ENCODE results near the gene SBNO1.
"Not testable (repeated sequence)": the region's sequence is repeated elsewhere in the genome, so short reads cannot be mapped to it uniquely, and the experiment has no call there.

The SBNO1 gene

DNA sequence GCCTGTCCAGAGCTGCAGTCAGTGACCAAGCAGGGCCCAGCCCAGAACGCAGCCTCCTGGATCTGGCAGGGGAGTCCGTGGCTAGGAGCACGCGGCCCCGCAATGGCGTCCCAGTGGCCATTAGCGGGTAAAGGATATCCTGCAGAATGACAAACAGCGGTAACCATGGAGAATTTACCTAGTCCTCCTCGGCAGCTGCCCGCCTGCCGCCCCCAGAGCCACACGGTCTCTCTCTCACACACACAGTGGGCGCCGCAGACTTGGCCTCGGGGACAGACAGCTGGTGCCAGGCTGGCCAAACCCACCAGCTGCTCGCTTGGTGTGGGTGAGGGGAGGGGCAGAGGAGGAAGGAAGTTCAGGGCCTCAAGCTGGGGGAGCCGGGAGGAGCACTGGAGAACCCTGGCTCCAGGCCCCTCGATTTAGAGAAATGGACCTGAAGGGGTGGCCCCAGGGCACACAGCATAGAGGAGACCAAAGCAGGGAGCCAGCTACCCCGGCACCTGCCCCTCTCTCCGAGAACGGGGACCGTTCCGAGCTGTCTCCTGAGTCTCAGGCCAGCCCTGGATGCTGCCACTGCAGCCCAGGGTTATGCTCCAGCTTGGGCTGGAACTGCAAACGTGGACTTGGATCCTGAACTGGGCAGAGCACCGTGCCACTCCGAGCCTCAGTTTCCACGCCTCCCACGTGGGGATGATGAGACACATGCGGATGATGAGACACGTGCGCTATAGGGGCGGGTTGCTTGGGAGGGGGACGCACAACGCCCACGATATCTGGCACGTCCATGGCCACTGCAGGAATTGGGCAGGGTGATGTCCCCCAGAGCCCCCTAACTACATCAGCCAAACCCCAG, 96.4 kb downstream of the SBNO1 start:
- DNase-seq, result no peak

DNA sequence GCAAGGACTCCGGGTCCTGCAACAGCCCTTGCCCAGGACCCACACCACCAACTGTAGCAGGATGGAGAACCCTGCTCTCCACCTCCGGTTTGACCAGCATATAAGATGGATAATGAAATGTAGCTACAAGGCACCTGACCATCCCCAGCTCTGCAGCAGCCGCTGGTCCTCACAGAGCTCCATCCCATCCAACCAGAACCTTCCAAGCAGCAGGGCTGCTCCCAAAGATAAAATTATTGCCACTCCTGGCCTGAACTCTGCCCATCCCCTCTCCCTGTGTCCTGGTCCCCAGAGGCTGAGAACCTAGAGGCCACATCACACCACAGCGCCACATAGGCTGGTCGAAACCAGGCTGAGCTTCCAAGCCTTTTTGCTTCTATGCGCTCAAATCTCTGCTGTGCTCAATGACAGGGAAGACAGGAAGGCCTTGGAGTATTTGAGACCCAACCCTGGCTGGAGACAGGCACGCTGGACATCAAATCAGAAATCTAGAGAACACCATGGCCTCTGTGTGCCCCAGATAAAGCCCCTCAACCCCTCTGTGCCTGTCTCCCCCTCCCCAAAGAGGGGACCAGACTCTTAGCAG, 97.2 kb downstream of the SBNO1 start:
- no peak for DNase-seq

DNA sequence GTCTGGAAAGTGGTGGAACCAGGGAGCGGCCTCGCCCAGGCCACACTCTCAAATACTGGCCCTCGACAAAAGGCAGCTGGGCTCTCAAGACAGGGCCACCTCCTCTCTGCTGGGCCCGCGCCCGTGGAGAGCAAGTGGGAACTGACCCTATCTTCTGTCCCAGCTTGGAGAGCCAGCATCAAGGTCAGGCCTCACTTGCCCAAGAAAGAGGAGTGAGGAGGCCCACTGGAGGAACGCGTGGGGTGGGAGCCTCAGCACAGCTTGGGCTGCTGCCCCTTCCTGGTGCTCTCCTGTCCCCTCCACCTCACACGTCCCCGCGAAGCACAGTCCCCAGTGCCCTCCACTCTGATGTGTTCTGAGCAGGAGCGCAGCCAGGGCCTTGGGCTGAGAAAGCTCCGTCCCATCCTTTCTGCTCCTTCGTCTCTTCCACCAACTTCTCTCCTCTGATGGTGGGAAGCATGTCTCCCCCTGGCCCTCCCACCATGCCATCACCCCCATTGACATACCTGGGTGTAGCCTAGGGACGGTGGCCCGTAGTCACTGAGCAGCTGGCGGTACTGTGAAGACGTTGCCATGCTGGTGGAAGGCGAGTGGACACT, 97.9 kb downstream of the SBNO1 start:
- no peak for DNase-seq

DNA sequence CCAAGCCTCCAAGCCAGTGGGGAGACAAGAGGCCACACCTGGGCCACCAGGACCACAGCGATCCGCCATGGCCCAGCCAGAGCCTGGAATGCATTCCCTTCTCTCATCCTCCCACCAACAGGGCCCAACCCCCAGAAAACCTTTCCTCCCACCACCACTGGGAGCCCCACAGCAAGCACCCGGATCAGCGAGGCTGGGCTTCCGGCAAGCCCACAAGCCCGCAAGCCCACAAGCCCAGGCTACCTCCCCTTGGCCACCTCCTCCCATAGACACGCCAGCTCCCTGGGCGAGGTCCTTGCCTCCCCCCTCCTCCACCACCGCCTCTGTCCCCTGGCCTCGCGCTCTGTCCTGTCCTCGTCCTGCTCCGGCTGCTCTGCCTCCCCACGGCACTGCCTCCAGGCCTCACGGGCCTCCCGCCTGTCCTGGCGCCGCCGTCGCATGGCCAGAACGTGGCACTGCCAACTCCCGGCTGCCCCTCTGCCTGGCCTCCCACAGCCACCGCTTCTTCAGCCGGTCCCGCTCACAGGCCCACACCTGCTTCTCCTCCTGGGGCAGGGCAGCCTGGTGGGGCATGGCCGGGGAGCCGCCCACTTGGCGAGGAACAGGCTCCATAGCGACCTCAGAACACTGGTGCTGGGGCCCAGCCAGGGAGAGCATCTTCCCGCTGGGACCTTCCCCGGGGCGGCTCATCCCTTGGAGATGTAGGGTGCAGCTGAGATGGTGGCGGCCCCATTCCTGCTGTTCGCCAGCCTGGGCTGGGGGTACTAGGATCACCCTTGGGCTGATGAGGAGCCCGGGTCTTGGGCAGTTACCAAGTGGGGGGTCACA, 98.6 kb downstream of the SBNO1 start:
- no peak for DNase-seq

DNA sequence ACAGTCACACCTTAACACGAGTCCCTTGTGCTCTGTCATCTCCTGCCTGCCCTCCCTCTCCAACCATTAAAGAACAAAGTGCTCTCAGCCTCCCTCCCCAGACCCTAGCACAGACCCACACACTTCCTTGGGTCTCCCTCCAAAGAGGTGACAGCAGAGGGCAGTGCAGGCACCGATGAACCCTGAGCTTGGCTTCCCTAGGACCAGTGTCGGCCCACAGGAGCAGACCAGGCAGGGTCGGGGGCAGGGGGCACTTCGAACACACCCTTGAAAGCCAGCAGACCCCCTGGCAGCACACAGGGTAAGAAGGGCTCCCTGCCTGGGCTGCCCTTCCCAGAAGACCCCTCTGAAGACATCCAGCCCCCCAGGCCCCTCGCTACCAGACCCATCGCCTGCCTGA, 100.0 kb downstream of the SBNO1 start:
- DNase-seq, result no peak

DNA sequence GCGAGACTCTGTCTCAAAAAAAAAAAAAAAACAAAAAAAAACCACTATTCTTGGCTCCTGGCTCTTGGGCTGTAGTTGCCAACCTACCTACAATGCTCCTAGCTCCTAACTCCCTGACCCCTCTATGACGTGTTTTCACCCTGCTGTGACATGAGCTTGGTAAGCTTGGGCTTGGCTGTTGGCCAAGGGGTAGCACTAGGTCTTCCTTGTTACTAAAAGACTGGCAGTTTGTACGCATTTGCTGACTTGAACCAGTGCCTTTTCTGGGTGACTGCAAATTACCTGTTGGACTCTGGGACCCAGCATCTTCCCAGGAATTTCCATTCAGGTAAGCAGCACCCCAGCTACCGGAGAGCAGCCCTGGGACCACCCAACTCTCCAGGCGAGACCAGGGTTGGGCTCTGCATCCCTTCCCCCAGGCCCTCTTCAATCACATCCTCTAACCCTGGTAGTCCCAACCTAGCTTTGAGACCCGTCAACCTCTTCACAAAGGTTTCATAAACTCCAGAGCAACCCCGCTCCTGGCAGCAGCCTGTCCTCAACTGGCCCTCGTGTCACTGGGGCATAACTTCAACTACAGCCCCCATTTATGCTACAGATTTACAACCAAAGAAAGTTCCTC, 101.3 kb downstream of the SBNO1 start:
- DNase-seq, result no peak

DNA sequence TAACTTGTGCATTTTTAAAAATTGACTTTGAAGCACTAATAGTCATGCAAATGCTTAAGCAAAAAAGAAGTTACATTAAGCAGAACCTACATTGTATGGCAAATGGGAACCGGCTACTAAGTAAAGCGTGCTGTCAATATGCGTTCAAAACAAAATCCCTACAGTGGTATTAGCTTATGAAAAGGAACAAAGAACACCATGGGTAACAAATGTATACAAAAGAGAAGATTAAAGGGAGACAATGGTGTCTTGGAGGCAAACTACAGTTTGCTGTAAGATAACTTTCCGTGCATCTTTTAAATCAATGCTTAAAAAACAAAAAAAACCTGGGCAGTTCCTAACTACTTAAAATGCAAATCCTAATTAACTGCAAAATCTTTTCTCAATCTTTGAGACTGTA, 103.5 kb downstream of the SBNO1 start:
- DNase-seq, result no peak

DNA sequence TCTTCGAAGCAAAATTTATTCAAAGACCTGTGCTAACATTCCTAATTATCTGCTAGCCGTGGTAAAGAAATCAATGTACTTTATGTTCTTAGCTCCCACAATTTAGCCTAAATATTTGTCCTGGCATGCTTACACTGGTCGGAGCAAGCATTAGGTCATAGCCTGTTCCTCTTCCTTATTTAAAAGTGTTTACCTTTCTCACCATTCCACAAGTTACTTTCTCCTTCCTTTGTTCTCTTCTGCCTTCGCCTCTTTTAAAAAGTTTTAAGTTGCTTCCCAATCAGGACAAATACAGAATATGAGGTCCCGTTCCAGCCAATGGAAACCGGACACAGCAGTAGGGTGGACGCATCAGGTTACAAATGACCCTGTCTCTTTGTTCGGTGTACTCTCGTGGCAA, 104.6 kb downstream of the SBNO1 start:
- DNase-seq, result no peak

DNA sequence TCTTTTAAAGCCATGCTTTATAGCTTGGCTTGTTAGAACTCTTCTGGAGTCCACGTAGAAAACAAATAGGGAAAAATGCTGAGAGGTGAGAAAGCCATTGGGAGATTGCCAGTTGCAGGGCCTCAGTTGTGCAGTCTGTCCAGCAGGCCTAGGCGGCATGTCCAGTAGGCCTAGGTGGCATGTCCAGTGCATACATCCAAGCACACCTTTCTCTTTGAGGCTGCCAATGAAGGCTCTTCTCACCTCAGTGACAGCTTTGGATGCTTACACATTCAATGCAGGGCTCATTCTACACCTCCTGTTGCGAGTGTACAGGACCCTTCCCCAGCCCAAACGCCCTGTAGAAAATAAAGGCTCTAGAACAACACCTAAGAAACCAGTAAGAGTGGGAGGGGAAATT, 106.1 kb downstream of the SBNO1 start:
- no peak for DNase-seq

DNA sequence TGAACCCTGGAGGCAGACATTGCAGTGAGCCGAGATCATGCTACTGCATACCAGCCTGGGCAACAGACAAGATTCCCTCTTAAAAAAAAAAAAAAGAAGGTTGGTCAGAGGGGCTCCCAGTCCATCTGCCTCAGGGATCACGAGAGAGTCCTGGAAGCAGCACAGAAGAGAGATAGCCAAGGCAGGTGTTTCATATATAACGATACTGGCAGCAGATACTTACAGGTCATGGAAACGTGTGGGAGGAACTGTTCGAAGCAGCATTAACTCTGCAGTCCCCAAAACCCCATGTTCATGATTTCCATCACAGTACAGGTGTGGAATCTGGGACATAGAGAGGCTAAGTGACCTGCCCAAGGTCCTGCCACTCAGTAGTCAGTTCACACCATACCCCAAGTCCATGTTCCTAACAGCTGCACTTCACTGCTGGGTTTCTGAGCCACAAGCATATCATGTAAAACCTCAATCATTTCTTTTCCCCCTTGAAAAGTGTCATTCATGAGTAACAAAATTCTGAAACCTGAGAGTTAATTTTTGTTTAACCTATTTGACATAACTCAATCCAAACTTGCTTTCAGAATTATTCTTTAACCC, 109.7 kb downstream of the SBNO1 start:
- DNase-seq, result no peak

DNA sequence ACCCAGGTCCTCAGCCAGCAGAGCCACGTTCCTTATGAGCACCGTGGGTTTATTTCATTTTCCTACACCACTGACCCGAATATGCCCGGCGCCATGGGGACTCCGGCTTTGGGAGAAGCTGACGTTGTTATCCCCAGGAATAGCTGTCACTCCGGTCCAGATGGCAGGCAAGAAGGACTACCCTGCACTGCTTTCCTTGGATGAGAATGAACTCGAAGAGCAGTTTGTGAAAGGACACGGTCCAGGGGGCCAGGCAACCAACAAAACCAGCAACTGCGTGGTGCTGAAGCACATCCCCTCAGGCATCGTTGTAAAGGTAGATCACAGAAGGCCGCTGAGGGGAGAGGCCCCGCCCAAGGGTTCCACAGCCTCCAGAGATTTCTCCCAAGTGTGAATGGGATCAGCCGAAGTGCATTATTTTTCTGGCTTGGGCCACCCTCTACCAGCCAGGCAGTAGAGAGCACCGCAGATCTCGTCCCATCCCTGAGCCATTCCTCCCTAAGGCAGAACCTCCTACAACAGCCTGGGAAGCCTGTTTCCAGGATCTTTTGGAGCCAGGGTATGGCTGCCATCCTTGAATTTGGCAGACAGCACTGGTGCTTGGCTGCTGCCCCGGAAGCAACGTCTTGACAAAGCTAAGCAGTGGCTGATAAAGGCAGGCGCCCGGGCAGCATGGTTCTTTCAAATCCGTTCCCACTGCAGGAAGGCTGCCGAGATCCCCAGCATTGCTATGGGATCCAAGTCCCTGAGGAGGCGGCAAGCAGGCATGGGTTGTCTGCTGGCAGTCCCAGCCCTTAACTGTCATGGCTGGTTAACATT, 110.8 kb downstream of the SBNO1 start:
- no peak for DNase-seq

DNA sequence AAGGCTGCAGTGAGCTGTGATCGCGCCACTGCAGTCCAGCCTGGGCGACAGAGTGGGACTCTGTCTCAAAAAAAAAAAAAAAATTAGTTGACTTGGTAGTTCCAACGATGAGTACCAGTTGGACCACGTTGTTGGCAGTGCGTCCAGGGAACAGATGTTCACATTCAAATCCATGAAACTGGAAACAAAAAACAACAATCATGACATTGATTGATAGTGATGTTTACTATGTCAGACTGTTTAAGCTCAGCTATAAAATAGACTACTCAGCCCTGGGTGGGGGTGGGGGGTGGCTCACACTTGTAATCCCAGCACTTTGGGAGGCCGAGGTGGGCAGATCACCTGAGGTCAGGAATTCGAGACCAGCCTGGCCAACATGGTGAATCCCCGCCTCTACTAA, 112.3 kb downstream of the SBNO1 start:
- DNase-seq, result not testable (repeated sequence)

DNA sequence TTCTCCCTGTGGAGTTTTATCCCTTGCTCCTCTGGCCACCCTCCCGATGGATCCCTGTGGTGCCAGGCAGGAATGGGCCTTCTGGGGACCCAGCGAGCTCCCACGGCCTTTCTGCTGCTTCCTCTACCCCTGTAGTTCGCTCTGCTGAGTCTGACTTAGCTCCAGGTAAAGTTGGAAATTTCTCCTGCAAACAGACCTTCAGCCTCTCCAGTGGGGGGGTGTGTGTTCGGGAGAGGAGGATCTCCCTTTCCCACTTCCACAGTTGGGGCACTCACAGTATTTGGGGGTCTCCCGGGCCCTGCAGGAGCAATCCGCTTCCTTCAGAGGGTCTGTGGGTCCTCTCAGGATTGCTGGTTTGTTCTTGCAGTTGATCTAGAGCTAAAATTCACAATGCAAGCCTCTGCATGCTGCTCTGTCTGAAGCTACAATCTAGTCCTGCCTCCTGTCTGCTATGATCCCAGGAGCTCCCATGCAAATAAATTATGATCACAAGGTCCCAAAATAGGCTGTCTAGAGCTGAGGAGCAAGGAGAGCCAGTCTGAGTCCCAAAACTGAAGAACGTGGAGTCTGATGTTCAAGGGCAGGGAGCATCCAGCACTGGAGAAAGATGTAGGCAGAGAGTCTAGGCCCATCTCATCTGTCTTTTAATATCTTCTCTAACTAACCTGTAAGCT, 113.1 kb downstream of the SBNO1 start:
- DNase-seq, result no peak

DNA sequence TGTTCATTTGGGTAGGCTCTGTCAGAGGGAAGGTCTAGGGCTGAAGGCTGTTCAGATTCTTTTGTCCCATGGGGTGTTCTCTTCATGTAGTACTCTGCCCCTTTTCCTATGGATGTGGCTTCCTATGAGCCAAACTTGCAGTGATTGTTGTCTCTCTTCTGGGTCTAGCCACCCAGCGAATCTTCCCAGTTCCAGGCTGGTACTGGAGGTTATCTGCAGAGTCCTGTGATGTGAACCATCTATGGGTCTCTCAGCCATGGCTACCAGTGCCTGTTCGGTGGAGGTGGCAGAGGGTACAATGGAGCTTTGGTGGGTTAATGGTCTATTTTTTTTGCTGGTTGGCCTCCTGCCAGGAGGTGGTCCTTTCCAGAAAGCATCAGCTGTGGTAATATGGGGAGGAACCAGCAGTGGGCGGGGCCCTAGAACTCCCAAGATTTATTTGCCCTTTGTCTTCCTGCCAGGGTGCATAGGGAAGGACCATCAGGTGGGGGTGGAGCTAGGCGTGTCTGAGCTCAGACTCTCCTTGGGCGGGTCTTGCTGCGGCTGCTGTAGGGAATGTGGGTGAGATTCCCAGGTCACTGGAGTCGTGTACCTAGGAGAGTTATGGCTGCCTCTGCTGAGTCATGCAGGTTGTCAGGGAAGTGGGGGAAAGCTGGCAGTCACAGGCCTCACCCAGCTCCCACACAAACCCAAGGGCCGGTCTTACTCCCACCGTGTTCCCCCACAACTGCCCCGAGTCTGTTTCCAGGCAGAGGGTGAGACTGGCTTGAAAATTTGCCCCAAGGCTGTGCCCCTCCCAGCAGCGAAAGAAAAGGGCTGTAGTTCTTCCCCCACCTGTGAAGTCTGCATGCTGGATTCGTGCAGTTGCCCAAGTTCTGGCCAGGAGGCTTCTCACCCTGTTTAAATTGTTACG, 113.9 kb downstream of the SBNO1 start:
- DNase-seq, result no peak

DNA sequence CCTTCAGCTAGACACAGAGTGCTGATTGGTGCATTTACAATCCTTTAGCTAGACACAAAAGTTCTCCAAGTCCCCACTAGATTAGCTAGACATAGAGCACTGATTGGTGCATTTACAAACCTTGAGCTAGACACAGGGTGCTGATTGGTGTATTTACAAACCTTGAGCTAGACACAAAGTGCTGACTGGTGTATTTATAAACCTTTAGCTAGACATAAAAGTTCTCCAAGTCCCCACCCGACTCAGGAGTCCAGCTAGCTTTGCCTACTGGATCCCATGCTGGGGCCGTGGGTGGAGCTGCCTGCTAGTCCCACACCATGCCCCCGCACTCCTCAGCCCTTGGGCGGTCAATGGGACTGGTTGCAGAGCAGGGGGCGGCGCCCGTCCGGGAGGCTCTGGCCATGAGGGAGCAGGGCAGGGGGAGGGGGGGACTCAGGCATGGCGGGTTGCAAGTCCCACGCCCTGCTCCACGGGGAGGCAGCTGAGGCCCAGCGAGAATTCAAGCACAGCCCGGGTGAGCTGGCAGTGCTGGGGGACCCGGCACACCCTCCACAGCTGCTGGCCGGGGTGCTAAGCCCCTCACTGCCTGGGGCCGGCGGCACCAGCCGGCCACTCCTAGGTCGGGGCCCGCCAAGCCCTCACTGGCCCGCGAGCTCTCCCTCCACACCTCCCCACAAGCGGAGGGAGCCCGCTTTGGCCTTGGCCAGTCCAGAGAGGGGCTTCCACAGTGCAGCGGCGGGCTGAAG, 115.5 kb downstream of the SBNO1 start:
- not testable (repeated sequence) for DNase-seq

DNA sequence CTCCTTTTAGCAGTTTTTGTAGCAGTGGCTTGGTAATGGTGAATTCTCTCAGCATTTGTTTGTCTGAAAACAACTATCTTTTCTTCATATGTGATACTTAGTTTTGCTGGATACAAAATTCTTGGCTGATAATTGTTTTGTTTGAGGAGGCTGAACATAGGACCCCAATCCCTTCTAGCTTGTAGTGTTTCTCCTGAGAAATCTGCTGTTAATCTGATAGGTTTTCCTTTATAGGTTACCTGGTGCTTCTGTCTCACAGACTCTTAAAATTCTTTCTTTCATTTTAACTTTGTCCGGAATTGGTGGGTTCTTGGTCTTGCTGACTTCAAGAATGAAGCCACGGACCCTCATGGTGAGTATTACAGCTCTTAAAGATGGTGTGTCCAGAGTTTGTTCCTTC, 116.5 kb downstream of the SBNO1 start:
- DNase-seq, result not testable (repeated sequence)

DNA sequence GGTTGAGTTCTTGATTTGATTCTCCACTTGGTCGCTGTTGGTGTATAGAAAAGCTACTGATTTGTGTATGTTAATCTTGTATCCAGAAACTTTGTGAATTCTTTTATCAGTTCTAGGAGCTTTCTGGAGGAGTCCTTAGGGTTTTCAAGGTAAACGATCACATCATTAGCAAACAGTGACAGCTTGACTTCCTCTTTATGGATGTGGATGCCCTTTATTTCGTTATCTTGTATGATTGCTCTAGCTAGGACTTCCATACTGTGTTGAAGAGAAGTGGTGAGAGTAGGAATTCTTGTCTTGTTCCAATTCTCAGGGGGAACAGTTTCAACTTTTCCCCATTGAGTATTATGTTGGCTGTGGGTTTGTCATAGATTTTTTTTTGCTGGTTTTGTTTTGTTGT, 119.0 kb downstream of the SBNO1 start:
- DNase-seq, result no peak

DNA sequence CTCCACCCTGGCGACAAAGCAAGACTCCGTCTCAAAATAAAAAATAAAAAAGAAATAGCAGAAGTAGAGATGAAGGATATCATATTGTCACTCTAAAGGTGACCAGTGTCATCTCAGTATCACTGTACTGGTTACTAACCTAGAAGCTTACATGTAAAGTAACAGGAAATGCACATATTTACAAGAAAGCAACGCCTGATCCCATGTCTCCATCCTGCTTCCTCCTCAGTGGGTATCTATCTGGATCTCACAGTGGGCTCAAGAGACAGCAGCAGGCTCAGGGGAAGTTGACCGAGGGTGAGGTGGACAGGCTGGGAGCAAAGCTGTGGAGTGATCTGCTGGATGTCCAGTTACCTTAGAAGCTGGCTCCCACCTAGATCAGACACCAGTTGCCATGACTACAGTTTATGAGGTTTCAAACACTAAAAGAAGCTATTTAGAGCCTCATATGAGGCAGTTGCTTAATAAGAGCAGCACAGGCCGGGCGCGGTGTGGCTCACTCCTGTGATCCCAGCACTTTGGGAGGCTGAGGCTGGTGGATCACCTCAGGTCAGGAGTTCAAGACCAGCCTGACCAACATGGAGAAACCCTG, 120.9 kb downstream of the SBNO1 start:
- DNase-seq, result no peak

Measured in activated naive CD4-positive, alpha-beta T cell treated with Interleukin-2 at 50 U/mL for 16 hours (primary cell).